Ovary (tissue), 9 donors: ENCODE measurements around the gene BIN1. TPM values are rescaled to one million over a fixed set of nuclear protein-coding genes. Genes with fewer than 3 reads are reported as not detected.

Source experiments
- DNase-seq, 5 donors: peaks; one replicate each; pipeline ENCODE4 v3.0.0-alpha.2; 2019 to 2020
- H3K27ac ChIP-seq, 2 donors: fragments of 200-600 bp; one replicate each; pipeline versions ENCODE4 v1.5.1 to v1.8.0; 2019 to 2022
- H3K27me3 ChIP-seq: fragments of 200-600 bp; one replicate; pipeline ENCODE4 v1.8.0; 2022
- H3K36me3 ChIP-seq: fragments of 200-600 bp; sonication (generic); one replicate; pipeline ENCODE4 v1.5.1; 2019
- H3K4me1 ChIP-seq: one replicate; pipeline ENCODE4 v1.8.1; 2013; ENCODE audit warnings: mild to moderate bottlenecking, moderate library complexity; ENCODE audit not compliant: insufficient read depth
- H3K4me3 ChIP-seq: fragments of 200-600 bp; sonication (generic); one replicate; pipeline ENCODE4 v1.5.1; 2017
- H3K9me3 ChIP-seq, 2 donors: fragments of 200-600 bp in 1 of 2; sonication (generic) in 1 of 2; one replicate each; pipeline versions ENCODE4 v1.5.1 to v1.8.1; 2013 to 2019; ENCODE audit warnings: mild to moderate bottlenecking in 1 of 2, moderate library complexity in 1 of 2
- EP300 ChIP-seq: sonication (generic); formaldehyde crosslinking; IDR thresholded peaks from one replicate; pipeline ENCODE4 v1.6.1; 2017; ENCODE audit warnings: antibody characterized with exemption
- POLR2A ChIP-seq: fragments of 450-650 bp; IDR thresholded peaks from one replicate; pipeline ENCODE4 v1.6.1; 2017; ENCODE audit warnings: antibody characterized with exemption, mild to moderate bottlenecking, moderate library complexity
- WGBS, 3 donors: extraction: QIAGEN DNeasy Blood & Tissue Kit in 1 of 3; methylation state at CpG; one replicate each; pipeline versions ENCODE4 v1.1.5 to v1.1.7; 2013 to 2017; 5-methylcytosine and 5-hydroxymethylcytosine counted together
- intact Hi-C, 4 donors: fragments of 100-400 bp; cut with DNase I; formaldehyde crosslinking; loops; one replicate each; pipeline versions ENCODE4 v1.11.0 to v1.15.1; 2022 to 2023
- polyA plus RNA-seq, 2 donors: library from polyadenylated mRNA; stranded (reverse); fragments of 200-250 nt in 1 of 2; fragments of 350-450 nt in 1 of 2; fragmentation: Illumina TruSeq in 1 of 2; extraction: RNeasy Lipid Tissue Mini Kit (QIAGEN cat#74804) in 1 of 2; gene quantifications; one replicate each; pipeline ENCODE4 v1.2.3, GENCODE V29; 2013 to 2014
- total RNA-seq, 7 donors: library from RNA; depleted of rRNA in 2 of 7; stranded (reverse); fragments of >200 nt in 2 of 7; fragmentation: NEBNext Ultra II Directional in 3 of 7; extraction: Animal tissue kit (Norgen Biotek cat#: 25700) in 3 of 7; gene quantifications; one replicate each; pipeline versions ENCODE4 v1.1.0 to v1.2.4, GENCODE V29; 2016 to 2023
- TF ChIP-seq, protein P1 (sequence below), 3 donors: fragments of 450-650 bp in 2 of 3; fragments of 200-600 bp in 1 of 3; IDR thresholded peaks; one replicate each; pipeline versions ENCODE4 v1.5.1 to v1.8.0; 2016 to 2022; ENCODE audit warnings: antibody characterized with exemption in 3 of 3, mild to moderate bottlenecking in 1 of 3
- donor health status: DM: no; HTN: no; CAD: no; lungs with moderate emphysema.
- donor health status: DM: no; HTN: no; CAD: no.
- donor health status: Bipolar disorder and iron deficiency.
- donor health status: DM: yes; HTN: yes; CAD: no.
- donor health status: DM: no; HTN: no; CAD: no.
- donor health status: DM: yes; HTN: yes; CAD: no.

BIN1 gene
- total and polyA plus RNA-seq, 9 donors, result 16.7 to 77.3 (median 54.0) TPM

- TF ChIP-seq, protein P1, sequence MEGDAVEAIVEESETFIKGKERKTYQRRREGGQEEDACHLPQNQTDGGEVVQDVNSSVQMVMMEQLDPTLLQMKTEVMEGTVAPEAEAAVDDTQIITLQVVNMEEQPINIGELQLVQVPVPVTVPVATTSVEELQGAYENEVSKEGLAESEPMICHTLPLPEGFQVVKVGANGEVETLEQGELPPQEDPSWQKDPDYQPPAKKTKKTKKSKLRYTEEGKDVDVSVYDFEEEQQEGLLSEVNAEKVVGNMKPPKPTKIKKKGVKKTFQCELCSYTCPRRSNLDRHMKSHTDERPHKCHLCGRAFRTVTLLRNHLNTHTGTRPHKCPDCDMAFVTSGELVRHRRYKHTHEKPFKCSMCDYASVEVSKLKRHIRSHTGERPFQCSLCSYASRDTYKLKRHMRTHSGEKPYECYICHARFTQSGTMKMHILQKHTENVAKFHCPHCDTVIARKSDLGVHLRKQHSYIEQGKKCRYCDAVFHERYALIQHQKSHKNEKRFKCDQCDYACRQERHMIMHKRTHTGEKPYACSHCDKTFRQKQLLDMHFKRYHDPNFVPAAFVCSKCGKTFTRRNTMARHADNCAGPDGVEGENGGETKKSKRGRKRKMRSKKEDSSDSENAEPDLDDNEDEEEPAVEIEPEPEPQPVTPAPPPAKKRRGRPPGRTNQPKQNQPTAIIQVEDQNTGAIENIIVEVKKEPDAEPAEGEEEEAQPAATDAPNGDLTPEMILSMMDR (IDR thresholded peaks at IDR 0.05), result no peak
- TF ChIP-seq POLR2A (no peak), EP300 (no peak)
- Histone ChIP-seq H3K27me3 (no peaks in the 10 kb centered on the region), H3K4me1 (peaks cover 9% of the 10 kb centered on the region), H3K27ac (no peak overlapping the region), H3K9me3 (no peaks in the 10 kb centered on the region), H3K36me3 (no peaks in the 10 kb centered on the region), H3K4me3 (no peak overlapping the region)
- intact Hi-C loops, result loop anchor here in 2 of 4 donors (5.0 to 10.0 kb wide), 5 partner anchors 38 to 408 kb away; partner anchors contain the start of genes BIN1 (in 1 of the 2) and ERCC3 (in 1 of the 2)
- DNase-seq, result no peak
- WGBS, 3 donors, result 85 to 86% (median 85%) methylated on average over 10 of the region's 10 CpGs
Observed at GRCh38 chr2:127069003-127069402, 38.0 kb downstream of the BIN1 start.

DNA sequence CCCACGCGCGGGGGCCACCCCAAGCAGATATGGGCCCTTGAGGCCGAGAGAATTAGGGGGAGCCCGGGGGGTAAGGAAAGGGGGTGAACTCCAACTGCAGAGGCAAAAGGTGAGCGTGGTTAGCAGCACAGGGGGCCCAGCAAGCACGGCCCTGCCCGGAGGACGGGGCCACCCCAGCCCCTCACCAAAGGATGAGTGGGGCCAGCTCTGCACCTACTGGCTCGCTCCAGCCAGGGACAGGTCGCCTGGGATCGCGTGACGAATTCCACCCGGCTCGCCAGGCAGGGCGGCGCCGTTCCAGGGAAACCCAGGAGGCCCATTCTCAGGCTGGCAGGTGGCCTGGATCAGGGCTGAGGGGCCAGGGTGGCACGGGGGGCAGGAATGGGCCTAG is 38.6 kb downstream of the BIN1 start:
- H3K36me3 ChIP-seq, result no peaks in the 10 kb centered on the region
- intact Hi-C loops, result loop anchor here in 2 of 4 donors (5.0 to 10.0 kb wide), 5 partner anchors 39 to 409 kb away; partner anchors contain the start of genes BIN1 (in 1 of the 2) and ERCC3 (in 1 of the 2)

GRCh38 chr2:127067620-127068350 is 39.2 kb downstream of the BIN1 start:
- Histone ChIP-seq H3K4me1 (peaks cover 2% of the 10 kb centered on the region), H3K27me3 (no peaks in the 10 kb centered on the region), H3K36me3 (no peaks in the 10 kb centered on the region), H3K9me3 (no peaks in the 10 kb centered on the region), H3K4me3 (no peak overlapping the region), H3K27ac (no peak overlapping the region)
- 43 to 47% (median 45%) methylated on average over 19 of the region's 19 CpGs for WGBS, 3 donors
- peak; percentile 74 to 87 (median 80) for DNase-seq
- intact Hi-C loops, result loop anchor here in 2 of 4 donors (5.0 to 10.0 kb wide), 5 partner anchors 40 to 410 kb away; partner anchors contain the start of genes BIN1 (in 1 of the 2) and ERCC3 (in 1 of the 2)
- no peak for TF ChIP-seq EP300
- TF ChIP-seq, protein P1 (IDR thresholded peaks at IDR 0.05), result peak; percentile 61 to 75 (median 71)

More for the DNA sequence above, 38.6 kb downstream of the BIN1 start:
- H3K9me3 ChIP-seq, result no peaks in the 10 kb centered on the region
- no peak for TF ChIP-seq POLR2A
- TF ChIP-seq EP300, result no peak
- H3K4me3 ChIP-seq, result no peak overlapping the region
- H3K27me3 ChIP-seq, result no peaks in the 10 kb centered on the region
- peaks cover 7% of the 10 kb centered on the region for H3K4me1 ChIP-seq
- no peak overlapping the region for H3K27ac ChIP-seq
- 69 to 73% (median 70%) methylated on average over 19 to 20 of the region's 20 CpGs for WGBS, 3 donors
- DNase-seq, result no peak

DNA sequence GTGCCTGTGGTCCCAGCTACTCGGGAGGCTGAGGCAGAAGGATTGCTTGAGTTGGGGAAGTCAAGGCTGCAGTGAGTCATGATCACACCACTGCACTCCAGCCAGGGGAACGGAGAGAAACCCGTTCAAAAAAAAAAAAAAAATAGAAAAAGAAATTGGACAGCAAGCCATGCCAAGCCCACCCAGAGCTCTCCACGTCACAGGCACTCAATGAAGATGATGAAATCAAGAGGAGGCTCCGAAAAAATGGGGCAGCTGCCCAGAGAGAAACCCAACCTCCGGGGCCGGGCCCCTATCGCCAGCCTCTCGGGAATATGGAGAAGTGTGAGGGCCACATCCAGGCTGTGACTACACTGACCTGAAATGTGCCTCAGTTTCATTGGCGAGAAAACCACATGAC is 40.0 kb downstream of the BIN1 start:
- peak in 3 of 5 donors; percentile 55 to 78 (median 68) for DNase-seq
- Histone ChIP-seq H3K27me3 (no peaks in the 10 kb centered on the region), H3K4me1 (no peaks in the 10 kb centered on the region), H3K27ac (peak overlapping the region in 1 of 2 donors; percentile 21), H3K36me3 (no peaks in the 10 kb centered on the region), H3K4me3 (no peak overlapping the region), H3K9me3 (no peaks in the 10 kb centered on the region)
- intact Hi-C loops, result loop anchor here in 2 of 4 donors (5.0 to 10.0 kb wide), 5 partner anchors 40 to 410 kb away; partner anchors contain the start of genes BIN1 (in 1 of the 2) and ERCC3 (in 1 of the 2)
- WGBS, 3 donors, result 56 to 71% (median 69%) methylated on average over 10 of the region's 10 CpGs
- TF ChIP-seq POLR2A, result no peak
- TF ChIP-seq, protein P1 (IDR thresholded peaks at IDR 0.05), result no peak
- TF ChIP-seq EP300, result no peak
